Erythroblast (primary cell): ENCODE measurements around the gene TGFB1I1.
"Not testable (repeated sequence)": the region's sequence is repeated elsewhere in the genome, so short reads cannot be mapped to it uniquely, and the experiment has no call there.

ENCODE experiments used
- GATA1 ChIP-seq: IDR thresholded peaks from 2 replicates; pipeline ENCODE4 v1.6.1; 2011; ENCODE audit warnings: low read depth, mild to moderate bottlenecking, control low read depth, low read length, moderate library complexity
- POLR2A ChIP-seq: IDR thresholded peaks from 2 replicates; pipeline ENCODE4 v1.6.1; 2011; ENCODE audit warnings: mild to moderate bottlenecking, low read length

DNA sequence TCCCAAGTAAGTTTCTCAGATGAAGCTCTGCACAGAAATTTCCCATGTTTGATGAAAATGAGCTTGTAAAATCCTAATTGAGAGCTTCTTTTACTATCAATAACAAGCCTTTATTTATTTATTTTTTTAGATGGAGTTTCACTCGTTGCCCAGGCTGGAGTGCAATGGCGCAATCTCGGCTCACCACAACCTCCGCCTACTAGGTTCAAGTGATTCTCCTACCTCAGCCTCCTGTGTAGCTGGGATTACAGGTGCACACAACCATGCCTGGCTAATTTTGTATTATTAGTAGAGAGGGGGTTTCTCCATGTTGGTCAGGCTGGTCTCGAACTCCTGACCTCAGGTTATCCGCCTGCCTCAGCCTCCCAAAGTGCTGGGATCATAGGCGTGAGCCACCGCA lies 31.6 kb downstream of the TGFB1I1 start:
- TF ChIP-seq POLR2A, GATA1: not testable (repeated sequence)
